Psoas muscle (tissue), 8 donors: ENCODE data around the gene OSBP2. TPM values are rescaled to one million over a fixed set of nuclear protein-coding genes. Genes with fewer than 3 reads are reported as not detected.

Source experiments
- ATAC-seq, 4 donors: fragments of 200-7000 bp; cut with Tn5 transposase; one replicate each; pipeline ENCODE4 v1.9.1; 2020; ENCODE audit warnings: moderate library complexity in 3 of 4, mild to moderate bottlenecking in 2 of 4
- DNase-seq, 2 donors: peaks; one replicate each; pipeline ENCODE4 v3.0.0-alpha.2; 2020
- H3K27ac ChIP-seq: fragments of 200-600 bp; one replicate; pipeline ENCODE4 v1.8.0; 2022
- H3K27me3 ChIP-seq, 3 donors: fragments of 200-600 bp in 1 of 3; one replicate each; pipeline versions ENCODE4 v1.6.1 to v1.8.0; 2013 to 2022; ENCODE audit warnings: low read length in 2 of 3, mild to moderate bottlenecking in 2 of 3, moderate library complexity in 1 of 3; ENCODE audit not compliant: insufficient read depth in 3 of 3
- H3K36me3 ChIP-seq, 2 donors: fragments of 200-600 bp in 1 of 2; one replicate each; pipeline versions ENCODE4 v1.6.1 to v1.8.0; 2013 to 2022; ENCODE audit warnings: low read depth in 1 of 2, mild to moderate bottlenecking in 1 of 2, moderate library complexity in 1 of 2; ENCODE audit not compliant: insufficient read depth in 1 of 2
- H3K4me1 ChIP-seq: fragments of 200-600 bp; one replicate; pipeline ENCODE4 v1.8.0; 2022
- H3K4me3 ChIP-seq: fragments of 200-600 bp; one replicate; pipeline ENCODE4 v1.8.0; 2022; ENCODE audit warnings: mild to moderate bottlenecking
- H3K9me3 ChIP-seq: fragments of 200-600 bp; one replicate; pipeline ENCODE4 v1.8.0; 2022
- WGBS, 3 donors: extraction: QIAGEN DNeasy Blood & Tissue Kit; methylation state at CpG; one replicate each; pipeline versions ENCODE4 v1.1.6 to v1.1.7; 2013; 5-methylcytosine and 5-hydroxymethylcytosine counted together
- intact Hi-C, 2 donors: fragments of 100-400 bp; cut with DNase I; formaldehyde crosslinking; loops; one replicate each; pipeline versions ENCODE4 v1.11.0 to v1.14.2; 2022
- polyA plus RNA-seq, 3 donors: library from polyadenylated mRNA; stranded (reverse); fragments of 200-250 nt; gene quantifications; one replicate each; pipeline ENCODE4 v1.2.3, GENCODE V29; 2013
- total RNA-seq, 4 donors: library from RNA; stranded (reverse); fragmentation: NEBNext Ultra II Directional in 2 of 4; extraction: Animal tissue kit (Norgen Biotek cat#: 25700) in 2 of 4; gene quantifications; one replicate each; pipeline versions ENCODE4 v1.2.1 to v1.2.4, GENCODE V29; 2021 to 2023
- TF ChIP-seq, protein P1 (sequence below): fragments of 200-600 bp; IDR thresholded peaks from one replicate; pipeline ENCODE4 v1.8.0; 2022; ENCODE audit warnings: antibody characterized with exemption
- donor health status: healthy with polysubstance abuse.
- donor health status: DM: no; HTN: no; CAD: no; lungs with moderate emphysema.
- donor health status: Bipolar disorder and iron deficiency.
- donor health status: healthy.
- donor health status: DM: yes; HTN: yes; CAD: no.
- donor health status: DM: no; HTN: no; CAD: no.
- donor health status: DM: no; HTN: no; CAD: no.
- donor health status: DM: yes; HTN: yes; CAD: no.

OSBP2 gene
- total and polyA plus RNA-seq, 7 donors: 0.27 to 8.2 (median 2.5) TPM

DNA sequence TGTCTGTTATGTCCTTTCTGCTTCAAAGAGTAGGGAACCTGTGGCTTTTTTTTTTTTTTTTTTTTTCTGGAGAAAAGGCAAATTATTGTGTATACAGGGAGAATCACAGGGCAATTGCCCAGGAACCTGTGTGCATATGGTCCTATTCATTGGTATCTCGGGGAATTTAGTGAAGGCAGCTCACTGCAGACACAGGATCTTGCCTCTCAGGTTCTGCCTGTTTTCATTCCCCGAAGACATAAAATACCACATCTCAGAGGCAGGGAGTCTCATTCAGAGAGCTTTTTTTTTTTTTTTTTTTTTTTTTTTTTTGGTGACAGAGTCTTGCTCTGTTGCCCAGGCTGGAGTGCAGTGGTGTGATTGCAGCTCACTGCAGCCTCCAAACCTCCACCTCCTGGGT lies 88.3 kb downstream of the OSBP2 start:
- Histone ChIP-seq H3K27ac (no peak overlapping the region), H3K36me3 (no peaks in the 10 kb centered on the region), H3K4me1 (no peaks in the 10 kb centered on the region), H3K4me3 (no peak overlapping the region), H3K9me3 (no peaks in the 10 kb centered on the region), H3K27me3 (no peaks in the 10 kb centered on the region)
- TF ChIP-seq, protein P1, sequence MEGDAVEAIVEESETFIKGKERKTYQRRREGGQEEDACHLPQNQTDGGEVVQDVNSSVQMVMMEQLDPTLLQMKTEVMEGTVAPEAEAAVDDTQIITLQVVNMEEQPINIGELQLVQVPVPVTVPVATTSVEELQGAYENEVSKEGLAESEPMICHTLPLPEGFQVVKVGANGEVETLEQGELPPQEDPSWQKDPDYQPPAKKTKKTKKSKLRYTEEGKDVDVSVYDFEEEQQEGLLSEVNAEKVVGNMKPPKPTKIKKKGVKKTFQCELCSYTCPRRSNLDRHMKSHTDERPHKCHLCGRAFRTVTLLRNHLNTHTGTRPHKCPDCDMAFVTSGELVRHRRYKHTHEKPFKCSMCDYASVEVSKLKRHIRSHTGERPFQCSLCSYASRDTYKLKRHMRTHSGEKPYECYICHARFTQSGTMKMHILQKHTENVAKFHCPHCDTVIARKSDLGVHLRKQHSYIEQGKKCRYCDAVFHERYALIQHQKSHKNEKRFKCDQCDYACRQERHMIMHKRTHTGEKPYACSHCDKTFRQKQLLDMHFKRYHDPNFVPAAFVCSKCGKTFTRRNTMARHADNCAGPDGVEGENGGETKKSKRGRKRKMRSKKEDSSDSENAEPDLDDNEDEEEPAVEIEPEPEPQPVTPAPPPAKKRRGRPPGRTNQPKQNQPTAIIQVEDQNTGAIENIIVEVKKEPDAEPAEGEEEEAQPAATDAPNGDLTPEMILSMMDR: no peak
- ATAC-seq: no peak
- DNase-seq: no peak
- 83 to 94% (median 91%) methylated on average over 2 of the region's 2 CpGs for WGBS, 3 donors
- intact Hi-C loops: no loop called here

DNA sequence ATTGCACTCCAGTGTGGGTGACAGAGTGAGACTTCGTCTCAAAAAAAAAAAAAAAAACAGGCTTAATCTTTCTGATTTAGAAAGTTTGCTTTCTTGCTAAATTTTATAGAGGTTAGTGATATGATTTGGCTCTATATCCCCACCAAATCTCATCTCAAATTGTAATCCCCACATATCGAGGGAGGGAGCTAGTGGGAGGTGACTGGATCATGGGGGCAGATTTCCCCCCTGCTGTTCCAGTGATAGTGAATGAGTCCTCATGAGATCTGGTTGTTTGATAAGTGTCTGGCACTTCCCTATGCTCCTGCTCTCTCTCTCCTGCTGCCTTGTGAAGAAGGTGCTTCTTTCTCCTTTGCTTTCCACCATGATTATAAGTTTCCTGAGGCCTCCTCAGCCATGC lies 90.9 kb downstream of the OSBP2 start:
- H3K27me3 ChIP-seq: no peaks in the 10 kb centered on the region
- H3K9me3 ChIP-seq: no peaks in the 10 kb centered on the region
- H3K27ac ChIP-seq: no peak overlapping the region
- TF ChIP-seq, protein P1: no peak
- no peak for ATAC-seq
- H3K36me3 ChIP-seq: no peaks in the 10 kb centered on the region
- DNase-seq: no peak
- H3K4me3 ChIP-seq: no peak overlapping the region
- intact Hi-C loops: no loop called here
- 79 to 88% (median 83%) methylated on average over 1 to 2 of the region's 2 CpGs for WGBS, 3 donors
- no peaks in the 10 kb centered on the region for H3K4me1 ChIP-seq

- Histone ChIP-seq H3K4me3 (no peak overlapping the region), H3K4me1 (no peaks in the 10 kb centered on the region), H3K9me3 (no peaks in the 10 kb centered on the region), H3K27ac (no peak overlapping the region), H3K36me3 (no peaks in the 10 kb centered on the region), H3K27me3 (no peaks in the 10 kb centered on the region)
- TF ChIP-seq, protein P1: no peak
- WGBS, 3 donors: 76 to 80% (median 78%) methylated on average over 2 of the region's 2 CpGs
- intact Hi-C loops: no loop called here
- DNase-seq: no peak
- ATAC-seq: no peak
These were observed 95.7 kb downstream of the OSBP2 start for GRCh38 chr22:30790366-30790765.

GRCh38 chr22:30792456-30792855 lies 97.8 kb downstream of the OSBP2 start:
- Histone ChIP-seq H3K36me3 (no peaks in the 10 kb centered on the region), H3K27ac (no peak overlapping the region), H3K4me3 (no peak overlapping the region), H3K27me3 (no peaks in the 10 kb centered on the region), H3K9me3 (no peaks in the 10 kb centered on the region), H3K4me1 (no peaks in the 10 kb centered on the region)
- TF ChIP-seq, protein P1: no peak
- no peak for DNase-seq
- intact Hi-C loops: no loop called here
- ATAC-seq: no peak
- WGBS, 3 donors: 85 to 91% (median 89%) methylated on average over 4 of the region's 4 CpGs

DNA sequence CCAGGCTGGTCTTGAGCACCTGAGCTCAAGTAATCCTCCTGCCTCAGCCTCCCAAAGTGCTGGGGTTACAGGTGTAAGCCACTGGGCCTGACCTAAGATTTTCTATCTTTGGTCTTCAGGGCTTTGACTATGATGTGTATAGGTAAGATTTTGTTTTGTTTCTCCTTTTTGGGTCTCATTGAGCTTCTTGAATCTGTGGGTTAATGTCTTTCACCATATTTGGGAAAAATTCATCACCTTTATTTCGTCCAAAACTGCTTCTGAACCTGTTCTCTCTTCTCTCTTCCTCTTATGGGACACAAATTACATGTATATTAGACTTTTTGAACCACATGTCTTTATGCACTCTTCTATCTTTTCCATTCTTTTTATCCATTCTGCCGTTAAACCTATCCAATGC lies 100.4 kb downstream of the OSBP2 start:
- 73 to 89% (median 77%) methylated on average over 2 of the region's 2 CpGs for WGBS, 3 donors

More for the DNA sequence above, 100.4 kb downstream of the OSBP2 start:
- Histone ChIP-seq H3K27ac (no peak overlapping the region), H3K27me3 (peaks cover 0 to 2% (median 0%) of the 10 kb centered on the region in 3 donors), H3K36me3 (no peaks in the 10 kb centered on the region), H3K4me1 (no peaks in the 10 kb centered on the region), H3K9me3 (no peaks in the 10 kb centered on the region), H3K4me3 (no peak overlapping the region)
- no peak for ATAC-seq
- no peak for DNase-seq
- intact Hi-C loops: no loop called here
- TF ChIP-seq, protein P1: no peak
